Stimulated activated CD4-positive, alpha-beta T cell treated with anti-CD3 and anti-CD28 coated beads, Interleukin-4, amount 100 ng/mL, for 1 hour (primary cell): Measurements from ENCODE around the gene ZNF835.
"Not testable (repeated sequence)": the region's sequence is repeated elsewhere in the genome, so short reads cannot be mapped to it uniquely, and the experiment has no call there.

Experiments
- DNase-seq: peaks from one replicate; pipeline ENCODE4 v3.0.0-alpha.2; 2020

ZNF835 gene

DNA sequence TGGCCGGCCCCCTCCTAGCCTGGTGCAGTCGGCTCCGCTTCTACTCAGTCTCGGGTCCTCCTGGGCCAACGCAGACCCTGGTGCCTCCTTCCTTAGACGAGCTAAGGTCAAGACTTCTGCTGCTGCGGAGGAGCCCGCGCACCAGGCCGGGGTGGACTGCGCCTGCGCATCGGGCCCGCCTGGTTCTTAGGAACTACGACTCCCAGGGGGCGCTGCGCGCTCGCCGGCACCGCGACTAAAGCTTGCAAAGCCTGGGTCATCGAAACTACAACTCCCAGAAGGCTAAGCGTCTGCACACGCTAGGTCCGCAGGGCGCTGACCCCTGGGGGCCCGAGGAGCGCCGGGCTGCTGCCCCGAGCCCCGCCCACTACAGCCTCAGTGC lies at the start of gene ZNF835:
TSS of gene ZNF835 (minus strand) at position 145 of the 382 bp plus-strand sequence. CDS start 6,559 bp downstream, outside the sequence.
- peak; percentile 89 for DNase-seq

DNA sequence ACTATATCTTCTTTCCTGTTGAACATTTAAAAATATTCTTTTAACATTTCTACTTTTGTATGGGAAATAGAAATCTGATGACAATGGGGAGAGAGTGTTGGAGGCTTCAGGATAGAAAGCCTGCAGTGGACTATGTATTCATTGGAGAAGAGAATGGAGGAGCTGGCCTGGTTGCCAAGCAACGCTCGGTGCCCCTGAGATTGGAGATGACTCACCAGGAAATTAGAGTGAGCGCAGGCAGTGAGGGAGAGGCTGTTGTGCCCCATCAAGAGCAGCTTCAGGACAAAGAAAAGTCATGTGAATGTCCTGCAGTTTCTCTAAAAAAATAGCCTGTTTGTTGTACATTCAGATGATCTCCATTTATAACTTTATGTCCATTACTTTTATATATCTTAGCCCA lies 48.7 kb upstream of the ZNF835 start:
- no peak for DNase-seq

DNA sequence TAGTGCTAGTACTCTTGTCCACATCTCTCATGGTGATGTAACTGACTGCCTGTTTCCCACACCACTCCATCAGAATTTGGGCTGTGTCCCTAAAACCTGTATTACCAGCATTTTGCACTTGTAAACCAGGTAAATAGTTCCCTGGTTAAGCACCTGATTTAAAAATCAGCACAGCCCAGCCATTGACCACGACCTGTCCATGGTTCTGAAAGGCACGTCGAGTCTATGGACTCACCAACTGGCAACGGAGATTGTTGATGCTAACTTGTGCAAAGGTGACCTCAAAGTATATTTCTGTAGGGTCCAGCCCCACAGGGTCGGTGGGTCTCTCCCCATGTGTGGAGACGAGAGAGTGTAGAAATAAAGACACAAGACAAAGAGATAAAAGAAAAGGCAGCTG lies 46.7 kb upstream of the ZNF835 start:
- DNase-seq, result no peak

DNA sequence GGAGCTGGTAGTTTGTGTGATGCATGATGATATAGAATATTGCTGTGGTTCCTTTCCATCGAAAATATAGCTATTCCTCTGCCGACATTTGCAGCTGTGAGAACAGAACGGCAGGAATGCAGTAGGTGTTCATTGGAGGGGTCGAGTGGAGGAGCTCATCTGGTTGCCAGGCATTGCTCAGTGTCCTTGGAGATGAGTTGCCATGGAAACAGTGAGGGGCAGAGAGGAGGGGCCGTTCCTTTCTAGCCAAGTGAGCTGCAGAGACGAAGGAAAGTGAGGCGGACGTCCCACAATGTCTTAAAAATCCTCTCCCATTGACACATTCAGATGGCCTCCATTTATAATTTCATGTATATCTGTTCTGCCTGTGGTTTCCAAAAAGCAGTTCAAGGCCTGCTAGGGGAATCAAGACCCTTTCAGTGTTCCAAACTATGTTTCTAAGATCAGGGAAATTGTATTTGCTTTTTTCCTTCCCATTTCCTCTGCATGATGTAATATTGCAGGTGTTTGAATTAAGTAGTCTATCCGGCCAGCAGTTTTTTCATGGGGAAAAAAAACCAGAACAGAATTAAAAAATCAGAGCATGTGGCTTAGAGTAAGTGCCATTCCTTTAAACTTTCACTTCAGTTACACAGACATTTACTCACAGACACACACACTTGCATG lies 41.2 kb upstream of the ZNF835 start:
- no peak for DNase-seq

DNA sequence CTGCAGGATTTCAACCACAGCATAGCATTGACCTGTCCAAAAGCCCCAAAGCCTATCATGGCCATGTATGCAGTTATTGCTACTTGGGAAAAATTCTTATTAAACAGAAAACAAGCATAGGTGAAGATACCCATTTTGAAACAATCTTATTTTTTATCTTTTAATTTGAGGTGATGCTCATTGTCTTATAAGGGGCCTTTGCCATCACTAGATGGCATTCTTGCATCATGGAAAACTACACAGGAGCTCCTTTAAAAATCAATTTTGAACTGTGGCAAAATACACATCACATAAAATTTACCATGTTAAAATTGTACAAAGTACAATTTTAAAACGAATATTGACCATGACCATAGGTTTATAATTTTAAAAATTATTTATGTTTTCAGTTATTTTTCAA lies 38.9 kb upstream of the ZNF835 start:
- DNase-seq, result no peak

DNA sequence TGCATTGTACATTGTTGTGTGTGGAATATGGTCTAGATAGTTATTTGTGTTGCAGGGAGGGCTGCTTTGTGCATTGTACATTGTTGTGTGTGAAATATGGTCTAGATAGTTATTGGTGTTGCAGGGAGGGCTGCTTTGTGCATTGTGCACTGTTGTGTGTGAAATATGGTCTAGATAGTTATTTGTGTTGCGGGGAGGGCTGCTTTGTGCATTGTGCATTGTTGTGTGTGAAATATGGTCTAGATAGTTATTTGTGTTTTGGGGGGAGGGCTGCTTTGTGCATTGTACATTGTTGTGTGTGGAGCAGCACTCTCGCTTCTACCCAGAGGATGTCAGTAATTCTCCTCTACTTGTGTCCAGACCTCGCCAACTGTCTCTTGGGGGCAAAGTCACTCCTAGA lies 36.3 kb upstream of the ZNF835 start:
- DNase-seq, result no peak

DNA sequence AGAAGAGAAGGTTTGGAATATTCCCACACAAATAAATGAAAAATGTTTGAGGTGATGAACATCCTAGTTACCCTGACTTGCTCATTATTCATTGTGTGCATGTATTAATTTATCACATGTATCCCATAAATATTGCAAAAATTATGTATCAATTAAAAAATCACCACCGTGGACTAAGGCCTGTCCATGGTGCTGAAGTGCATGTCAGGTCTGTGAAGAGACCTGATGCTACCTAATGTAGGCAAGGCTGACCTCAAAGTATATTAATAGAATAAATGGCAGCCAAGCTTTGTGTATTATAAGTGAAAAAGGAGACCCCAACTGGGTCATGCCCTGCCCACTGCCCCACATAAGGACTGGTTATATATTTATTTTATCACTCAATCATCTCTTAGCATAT lies 34.4 kb upstream of the ZNF835 start:
- no peak for DNase-seq

DNA sequence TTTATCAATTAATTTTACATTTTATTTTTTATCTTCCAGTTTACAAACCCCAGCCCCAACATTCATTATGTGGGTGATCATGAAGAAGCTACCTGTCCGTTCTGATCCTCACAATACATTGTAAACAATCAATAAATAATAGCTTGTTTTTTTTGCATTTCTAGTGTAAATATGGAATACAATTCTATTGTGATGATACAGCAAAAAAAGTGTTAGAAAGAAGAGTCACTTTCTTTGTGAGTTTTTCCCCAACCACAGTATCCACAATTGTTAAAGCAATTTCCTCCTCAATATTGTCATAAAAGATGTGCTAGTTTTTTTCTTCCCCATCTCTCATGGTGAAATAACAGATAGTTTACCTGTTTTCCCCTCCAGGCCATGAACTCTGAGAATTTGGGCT lies 30.3 kb upstream of the ZNF835 start:
- no peak for DNase-seq

DNA sequence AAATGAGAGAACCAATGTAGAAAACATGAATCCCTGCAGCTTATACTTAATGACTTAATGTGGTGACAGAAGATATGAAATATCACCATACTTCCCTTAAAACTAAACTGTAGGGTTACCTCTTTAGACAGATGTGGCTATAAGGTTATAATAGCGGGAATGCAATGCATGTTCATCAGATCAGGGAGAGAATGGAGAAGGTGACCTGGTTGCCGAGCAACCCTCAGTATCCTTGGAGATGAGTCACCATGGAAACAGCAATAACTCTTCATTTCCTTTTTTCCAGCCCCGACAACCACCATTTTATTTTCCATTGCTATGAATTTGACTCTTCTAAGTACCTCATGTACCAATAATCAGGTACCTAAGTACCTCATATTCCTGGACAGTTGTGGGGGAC lies 28.0 kb upstream of the ZNF835 start:
- no peak for DNase-seq

DNA sequence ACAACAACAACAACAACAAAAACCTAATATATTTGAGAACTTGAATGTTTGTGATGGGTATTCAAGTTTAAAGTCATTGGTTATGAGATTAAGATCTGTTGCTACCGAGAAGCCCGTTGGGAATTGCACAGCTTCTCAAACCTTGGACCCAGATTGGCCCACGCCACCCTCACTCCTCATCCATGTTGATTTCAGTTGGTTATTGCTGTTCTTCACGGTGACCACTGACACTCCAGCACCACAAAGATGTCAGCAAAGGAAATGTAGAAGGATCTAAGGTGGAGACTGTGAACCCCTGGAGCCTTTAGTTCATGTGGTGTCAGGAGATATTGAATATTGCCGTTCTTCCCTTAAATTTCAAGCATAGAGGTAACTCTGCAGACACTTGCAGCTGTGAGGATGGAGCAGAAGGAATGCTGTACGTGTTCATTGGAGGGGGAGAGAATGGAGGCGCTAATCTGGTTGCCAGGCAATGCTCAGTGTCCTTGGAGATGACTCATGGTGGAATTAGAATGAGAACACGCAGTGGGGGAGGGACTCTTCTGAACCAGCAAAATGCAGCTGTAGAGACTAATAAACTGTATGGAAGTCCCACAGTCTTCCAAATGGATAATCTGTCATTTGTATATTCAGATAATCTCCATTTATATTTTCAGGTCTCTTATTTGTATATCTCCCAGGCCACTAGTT lies 20.8 kb upstream of the ZNF835 start:
- no peak for DNase-seq

DNA sequence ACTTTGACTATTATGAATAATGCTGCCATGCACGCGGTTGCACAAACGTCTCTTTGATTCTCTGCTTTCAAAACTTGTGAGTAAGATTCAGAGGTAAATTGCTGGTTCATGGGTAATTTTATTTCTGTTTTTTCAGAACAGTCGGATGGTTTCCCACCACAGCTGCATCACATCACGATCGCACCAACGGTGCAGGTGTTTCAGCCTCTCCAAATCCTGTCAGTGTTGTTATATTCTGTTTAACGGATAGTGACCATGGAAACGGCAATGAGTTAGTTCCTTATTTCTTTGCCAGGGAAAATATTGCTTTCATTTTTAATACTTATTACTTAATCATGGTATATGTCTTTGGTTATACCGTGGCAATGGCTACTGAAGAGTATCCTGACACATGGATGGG lies 19.1 kb upstream of the ZNF835 start:
- no peak for DNase-seq

DNA sequence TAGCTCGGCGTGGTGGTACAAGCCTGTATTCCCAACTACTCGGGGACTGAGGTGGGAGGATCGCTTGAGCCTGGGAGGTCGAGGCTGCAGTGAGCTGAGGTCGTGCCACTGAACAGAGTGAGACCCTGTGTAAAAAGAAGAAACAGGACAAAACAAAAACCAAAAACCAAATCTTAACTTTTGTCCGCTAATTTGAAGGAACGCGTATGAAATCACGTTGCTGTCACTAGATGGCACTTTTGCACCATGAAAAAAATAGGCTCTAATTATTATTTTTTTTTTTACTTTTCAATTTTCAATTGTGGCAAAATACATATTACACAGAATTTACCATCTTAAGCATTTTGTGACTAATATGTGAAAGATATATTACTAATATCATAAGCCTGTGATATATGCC lies 17.6 kb upstream of the ZNF835 start:
- no peak for DNase-seq

DNA sequence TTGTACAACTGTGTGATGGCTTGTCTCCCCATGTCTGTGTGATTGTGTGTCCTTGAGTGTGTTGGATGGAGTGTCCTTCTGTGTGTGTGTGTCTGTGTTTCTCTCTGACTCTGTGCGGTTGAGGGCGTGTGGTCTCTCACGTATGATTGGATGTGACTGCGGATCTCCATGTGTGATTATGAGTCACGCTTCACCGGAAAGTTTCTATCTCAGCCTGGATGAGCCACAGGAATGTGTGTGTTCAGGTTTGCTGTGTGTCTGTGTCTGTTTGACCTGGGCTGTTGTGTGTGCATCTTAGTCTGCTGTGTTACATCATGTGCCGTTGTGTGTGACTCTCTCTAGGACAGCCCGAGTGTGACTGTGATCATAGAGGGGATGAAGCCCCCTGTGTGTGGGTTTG lies 15.5 kb upstream of the ZNF835 start:
- DNase-seq, result no peak

DNA sequence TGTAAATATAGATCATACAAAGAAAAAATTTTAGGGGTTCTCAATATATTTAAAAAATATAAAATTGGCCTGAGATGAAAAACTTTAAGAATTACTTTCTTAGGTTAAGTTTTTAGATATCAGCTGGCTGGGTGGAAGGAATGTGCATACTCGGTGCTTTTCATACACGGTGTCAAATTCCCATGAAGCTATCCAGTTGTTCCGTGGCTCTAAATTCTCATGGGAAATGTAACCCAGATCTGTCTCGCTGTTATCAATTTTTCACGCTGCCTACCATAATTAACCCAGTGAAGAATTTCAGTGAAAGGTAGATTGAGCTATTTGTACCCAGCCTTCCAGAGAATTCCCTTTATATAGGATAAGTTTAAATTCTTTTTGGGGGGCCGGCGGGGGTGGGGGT lies 11.6 kb upstream of the ZNF835 start:
- DNase-seq, result no peak

DNA sequence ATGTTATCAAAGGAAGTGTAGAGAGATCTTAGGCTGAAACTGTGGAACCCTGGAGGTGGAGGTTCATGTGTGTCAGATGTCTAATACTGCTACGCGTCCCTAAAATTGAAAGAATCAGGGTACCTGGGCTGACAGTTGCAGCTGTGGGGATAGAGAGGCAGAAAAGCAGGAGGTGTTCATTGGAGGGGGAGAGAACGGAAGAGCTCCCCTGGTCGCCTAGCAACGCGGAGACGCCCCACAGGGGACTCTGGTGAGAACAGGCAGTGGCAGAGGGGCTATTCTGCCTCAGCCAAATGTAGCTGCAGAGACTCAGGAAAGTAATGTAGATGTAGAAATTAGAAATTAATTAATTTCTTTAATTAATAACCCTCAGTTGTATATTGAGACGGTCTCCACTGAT lies 10.1 kb upstream of the ZNF835 start:
- DNase-seq, result no peak

DNA sequence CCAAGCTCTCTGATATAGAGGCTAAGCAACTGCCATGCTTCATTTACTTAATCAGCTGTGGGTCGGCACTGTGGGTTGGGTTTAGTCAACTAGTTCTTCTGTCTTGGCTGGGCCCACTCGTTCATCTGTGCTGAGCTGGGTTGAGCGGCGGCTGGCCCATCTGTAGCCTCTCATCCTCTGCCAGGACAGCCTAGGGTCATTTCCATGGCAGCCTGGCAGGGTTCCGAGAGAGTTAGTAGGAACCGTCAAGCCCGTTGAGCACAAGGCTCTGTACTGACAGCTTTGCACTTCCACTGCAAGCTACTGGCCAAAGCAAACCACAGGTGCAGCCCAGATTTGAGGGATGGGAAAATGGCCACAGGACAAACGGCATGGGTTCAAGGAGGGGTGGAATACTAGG lies 6.6 kb upstream of the ZNF835 start:
- DNase-seq, result no peak

DNA sequence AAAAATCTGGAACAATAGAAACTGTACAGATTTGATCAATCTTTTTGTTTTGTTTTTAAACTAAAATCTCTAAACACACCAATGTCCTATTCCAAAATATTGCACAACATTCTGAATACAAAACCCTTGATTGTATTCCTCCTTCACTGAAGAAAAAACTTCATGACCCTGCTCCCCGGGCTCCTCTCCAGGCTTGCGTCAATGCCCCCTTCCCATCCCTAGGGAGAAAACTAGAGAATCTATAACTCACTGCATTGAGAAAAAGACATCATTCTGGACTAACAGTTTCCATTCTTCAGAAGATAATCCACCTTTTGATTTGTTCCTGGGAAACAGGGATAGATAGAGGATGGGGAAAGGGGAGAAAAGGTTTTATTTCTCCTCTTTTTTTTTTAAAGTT lies 1.1 kb upstream of the ZNF835 start:
- DNase-seq, result not testable (repeated sequence)

DNA sequence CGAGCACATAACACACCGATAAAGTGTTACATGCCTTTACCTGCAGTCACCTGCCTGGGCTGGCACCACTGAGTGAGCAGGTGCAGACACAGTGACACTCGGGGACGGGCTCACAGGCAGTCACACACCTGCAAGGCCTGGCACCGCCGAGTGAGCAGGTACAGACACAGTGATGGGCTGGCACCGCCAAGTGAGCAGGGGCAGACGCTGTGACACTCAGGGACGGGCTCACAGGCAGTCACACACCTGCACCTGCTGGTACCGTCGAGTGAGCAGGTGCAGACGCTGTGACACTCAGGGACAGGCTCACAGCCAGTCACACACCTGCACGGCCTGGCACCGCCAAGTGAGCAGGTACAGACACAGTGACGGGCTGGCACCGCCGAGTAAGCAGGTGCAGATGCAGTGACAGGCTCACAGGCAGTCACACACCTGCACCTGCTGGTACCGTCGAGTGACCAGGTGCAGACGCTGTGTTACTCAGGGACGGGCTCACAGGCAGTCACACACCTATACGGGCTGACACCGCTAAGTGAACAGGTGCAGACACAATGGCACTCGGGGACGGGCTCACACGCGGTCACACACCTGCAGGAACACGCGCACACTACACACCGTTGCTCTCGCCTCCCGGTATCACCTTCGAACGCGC lies 470 bp downstream of the ZNF835 start:
- no peak for DNase-seq

DNA sequence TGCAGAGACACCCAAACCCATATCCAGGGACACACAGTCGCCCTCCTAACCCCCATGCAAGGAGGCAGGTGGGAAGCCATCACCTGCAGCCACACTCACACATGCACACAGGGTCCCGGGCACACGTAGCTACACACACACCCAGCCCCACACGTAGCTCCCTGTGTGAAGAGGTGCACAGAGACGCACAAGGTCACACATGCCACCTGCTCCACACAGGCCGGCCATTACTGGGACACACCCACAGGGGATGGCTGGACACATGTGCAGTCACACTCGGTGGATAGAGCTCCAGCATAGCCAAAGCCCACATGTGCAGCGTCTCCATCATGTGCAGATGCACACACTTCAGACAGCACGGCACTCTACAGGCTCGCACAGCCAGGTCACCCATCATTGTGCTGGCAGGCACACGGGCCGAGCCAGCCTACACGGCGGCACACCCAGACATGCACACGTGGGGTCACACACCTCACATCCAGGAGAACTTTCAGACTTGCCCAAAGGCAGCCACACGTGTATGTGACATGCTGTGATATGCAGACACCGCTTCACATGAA lies 1.1 kb downstream of the ZNF835 start:
- DNase-seq, result no peak

DNA sequence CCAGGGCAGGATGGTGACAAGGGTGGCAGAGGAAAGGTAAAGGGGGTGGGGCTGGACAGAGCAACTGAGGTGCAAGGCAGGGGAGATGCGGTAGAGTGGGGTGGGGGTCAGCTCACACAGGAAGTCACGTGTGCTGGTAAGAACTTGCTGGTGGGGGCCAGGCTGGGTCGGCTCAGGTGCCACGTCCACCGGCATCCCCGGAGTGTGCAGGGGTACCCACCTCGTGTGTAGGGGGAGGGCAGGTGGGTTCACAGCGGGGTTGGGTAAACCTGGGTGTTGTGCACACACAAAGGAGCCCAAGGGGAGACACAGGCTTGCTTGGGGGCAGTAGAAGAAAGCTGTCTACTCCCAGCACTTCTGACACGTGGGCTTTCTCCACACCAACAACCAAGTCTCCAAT lies 2.9 kb downstream of the ZNF835 start:
- DNase-seq, result no peak

DNA sequence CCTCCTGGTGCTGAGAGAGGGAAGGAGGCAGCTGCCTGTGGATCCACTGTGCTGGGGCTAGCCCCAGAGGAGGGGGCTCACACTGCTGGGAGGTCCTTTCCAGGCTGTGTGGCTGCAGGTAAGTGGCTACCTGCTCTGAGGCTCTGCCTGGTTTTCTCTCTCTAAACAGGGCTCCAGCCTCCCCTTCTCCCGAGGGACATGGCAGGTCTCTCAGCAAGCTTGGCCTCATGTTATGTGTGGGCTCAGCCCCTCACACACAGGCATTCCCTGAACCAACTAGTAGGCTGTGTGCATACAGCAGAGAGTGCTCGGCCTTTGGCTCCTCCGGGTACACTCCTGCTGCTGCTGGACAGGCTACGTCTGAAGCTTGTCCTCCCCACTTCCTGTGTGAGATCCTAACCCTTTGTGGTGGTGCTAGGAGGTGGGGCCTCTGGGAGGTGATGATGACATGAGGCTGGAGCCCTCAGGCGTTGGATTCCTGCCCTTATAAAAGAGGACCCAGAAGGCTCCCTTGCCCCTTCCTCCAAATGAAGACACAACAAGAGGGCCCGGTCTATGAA lies 4.2 kb downstream of the ZNF835 start:
- DNase-seq, result no peak

DNA sequence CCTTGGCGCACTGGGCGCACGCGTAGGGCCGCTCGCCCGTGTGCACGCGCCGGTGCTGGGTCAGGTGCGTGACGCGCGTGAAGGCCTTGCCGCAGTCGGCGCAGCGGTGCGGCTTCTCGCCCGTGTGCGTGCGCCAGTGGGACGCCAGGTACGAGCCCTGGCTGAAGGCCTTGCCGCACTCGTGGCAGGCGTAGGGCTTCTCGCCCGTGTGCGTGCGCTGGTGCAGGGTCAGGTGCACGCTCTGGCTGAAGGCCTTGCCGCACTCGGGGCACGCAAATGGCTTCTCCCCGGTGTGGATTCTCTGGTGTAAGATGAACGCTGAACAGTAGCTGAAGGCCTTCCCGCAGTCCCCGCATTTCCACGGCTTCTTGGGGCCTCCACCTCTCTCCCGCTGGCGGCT lies 7.0 kb downstream of the ZNF835 start:
- no peak for DNase-seq

DNA sequence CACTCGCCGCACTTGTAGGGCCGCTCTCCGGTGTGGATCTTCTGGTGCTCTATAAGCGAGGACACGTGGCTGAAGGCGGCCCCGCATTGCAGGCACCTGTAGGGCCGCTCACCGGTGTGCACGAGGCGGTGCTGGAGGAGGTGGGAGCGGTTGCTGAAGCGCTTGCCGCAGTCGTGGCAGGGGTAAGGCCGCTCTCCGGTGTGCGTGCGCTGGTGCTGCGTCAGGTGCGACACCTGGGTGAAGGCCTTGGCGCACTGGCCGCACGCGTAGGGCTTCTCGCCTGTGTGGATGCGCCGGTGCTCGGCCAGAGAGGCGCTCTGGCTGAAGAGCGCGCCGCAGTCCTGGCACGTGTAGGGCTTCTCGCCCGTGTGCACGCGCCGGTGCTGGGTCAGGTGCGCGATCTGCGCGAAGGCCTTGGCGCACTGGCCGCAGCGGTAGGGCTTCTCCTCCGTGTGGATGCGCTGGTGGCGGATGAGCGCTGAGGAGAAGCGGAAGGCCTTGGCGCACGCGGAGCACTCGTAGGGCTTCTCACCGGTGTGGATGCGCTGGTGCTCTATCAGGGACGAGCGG lies 7.5 kb downstream of the ZNF835 start:
- no peak for DNase-seq

DNA sequence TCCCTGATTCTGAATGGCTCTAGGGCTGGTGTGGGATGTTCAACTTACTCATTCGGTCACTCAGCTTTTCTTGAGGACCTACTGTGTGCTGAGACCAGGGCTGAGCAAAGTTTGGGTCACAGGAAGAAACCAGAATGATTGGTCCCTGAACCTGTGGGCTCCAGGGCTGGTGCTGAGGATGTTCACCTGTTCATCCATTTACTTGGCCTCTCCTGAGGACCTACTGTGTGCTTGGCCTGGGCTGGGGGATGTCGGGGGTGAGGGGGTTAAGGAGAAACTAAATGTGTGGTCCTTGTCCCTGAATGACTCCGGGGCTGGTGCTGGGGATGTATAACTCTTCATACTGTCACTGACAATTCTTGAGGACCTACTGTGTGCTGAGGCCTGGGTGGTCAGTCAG lies 10.3 kb downstream of the ZNF835 start:
- DNase-seq, result no peak
